ENCODE measurements around the gene P2RX7.
"Not testable (repeated sequence)": the region's sequence is repeated elsewhere in the genome, so short reads cannot be mapped to it uniquely, and the experiment has no call there.

P2RX7 gene

DNA sequence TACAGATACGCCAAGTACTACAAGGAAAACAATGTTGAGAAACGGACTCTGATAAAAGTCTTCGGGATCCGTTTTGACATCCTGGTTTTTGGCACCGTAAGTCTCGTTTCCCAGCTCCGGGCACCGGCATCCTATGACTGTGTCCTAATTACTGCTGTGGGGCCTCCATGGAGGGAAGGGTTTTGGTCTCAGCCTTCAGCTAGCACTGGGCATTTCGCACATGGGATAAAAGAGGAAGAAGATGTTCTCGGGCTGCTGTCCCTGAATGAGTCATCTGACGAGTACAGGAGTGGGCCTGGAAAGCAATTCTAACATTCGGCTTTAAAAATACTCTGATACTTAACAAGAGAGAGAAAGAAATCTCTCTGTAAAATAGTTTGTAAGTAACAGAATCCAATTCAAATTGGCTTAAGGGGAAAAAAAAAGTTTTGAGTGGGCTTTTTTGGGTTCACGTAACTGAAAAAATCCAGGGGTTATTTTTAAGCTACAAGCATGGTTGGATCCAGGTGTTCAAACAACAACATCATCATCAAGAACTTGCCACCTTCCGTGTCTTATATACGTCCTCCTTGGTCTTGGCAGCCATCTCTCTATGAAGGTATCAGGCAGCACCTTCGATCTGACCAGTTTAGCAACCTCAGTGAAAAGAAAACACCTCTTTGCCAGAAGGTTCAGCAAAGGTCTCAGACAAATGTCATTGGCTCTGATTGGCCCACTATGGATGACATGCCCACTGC, 42.9 kb downstream of the P2RX7 start:
- DNase-seq: no peak

DNA sequence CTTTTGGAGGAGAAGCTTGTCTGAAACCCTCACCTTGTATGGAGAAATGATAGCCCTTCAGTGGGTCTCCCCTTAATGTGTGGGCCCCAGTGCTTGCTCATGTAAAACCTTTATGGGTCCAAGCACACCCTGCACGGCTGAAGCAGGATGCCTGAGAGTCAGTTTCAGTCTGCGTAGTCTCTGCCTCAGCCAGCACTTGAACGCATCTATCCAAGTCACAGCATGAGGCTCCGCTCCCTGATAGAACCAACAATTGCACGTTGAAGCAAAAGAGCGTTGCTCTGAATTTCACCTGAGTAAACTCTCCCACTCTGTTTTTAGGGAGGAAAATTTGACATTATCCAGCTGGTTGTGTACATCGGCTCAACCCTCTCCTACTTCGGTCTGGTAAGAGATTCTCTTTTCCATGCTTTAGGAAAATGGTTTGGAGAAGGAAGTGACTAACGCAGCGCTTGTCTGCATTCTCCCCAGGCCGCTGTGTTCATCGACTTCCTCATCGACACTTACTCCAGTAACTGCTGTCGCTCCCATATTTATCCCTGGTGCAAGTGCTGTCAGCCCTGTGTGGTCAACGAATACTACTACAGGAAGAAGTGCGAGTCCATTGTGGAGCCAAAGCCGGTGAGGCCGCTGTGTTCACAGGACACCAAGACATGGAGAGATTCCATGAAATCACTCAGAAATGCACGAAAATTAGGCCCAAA, 44.3 kb downstream of the P2RX7 start:
- no peak for DNase-seq

DNA sequence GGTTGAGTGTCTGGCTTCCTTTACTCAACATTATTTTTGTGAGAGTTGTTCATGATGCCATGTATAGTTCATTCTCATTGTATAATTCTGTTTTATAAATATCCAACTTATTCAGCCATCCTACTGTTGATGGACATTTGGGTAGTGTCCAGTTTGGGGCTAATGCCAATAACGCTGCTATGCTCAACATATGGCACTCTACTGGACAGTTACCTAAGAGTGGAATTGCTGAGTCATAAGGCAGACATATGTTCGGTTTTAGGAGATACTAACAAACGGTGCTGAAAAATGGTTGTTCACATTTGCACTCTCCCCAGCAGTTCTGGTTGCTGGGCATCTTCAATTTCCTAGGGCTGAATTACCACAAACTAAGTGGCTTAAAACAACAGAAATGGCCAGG, 48.5 kb downstream of the P2RX7 start:
- no peak for DNase-seq

DNA sequence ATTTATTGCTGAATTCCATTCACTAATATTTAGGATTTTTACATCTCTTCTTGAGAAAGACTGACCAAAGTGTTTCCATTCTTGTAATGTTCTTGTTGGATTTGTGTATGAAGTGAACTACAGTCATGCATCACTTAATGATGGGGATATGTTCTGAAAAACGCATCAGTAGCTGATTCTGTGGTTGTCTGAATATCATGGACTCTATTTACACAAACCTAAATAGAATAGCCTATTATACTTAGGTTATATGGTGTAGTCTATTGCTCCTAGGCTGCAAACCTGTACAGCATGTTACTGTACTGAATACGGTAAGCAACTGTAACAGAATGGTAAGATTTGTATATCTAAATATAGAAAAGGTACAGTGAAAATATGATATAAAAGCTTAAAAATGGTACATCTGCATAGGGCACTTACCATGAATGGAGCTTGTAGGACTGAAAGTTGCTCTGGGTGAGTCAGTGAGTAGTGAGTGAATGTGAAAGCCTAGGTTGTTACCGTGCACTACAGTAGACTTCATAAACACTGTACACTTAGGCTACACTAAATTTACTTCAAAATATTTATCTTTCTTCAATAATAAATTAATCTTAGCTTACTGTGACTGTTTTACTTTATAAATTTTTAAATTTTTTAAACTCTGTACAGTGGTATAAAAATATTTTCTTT, 49.7 kb downstream of the P2RX7 start:
- DNase-seq: no peak

DNA sequence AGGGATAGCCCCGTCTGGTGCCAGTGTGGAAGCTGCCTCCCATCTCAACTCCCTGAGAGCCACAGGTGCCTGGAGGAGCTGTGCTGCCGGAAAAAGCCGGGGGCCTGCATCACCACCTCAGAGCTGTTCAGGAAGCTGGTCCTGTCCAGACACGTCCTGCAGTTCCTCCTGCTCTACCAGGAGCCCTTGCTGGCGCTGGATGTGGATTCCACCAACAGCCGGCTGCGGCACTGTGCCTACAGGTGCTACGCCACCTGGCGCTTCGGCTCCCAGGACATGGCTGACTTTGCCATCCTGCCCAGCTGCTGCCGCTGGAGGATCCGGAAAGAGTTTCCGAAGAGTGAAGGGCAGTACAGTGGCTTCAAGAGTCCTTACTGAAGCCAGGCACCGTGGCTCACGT, 51.7 kb downstream of the P2RX7 start:
- no peak for DNase-seq

DNA sequence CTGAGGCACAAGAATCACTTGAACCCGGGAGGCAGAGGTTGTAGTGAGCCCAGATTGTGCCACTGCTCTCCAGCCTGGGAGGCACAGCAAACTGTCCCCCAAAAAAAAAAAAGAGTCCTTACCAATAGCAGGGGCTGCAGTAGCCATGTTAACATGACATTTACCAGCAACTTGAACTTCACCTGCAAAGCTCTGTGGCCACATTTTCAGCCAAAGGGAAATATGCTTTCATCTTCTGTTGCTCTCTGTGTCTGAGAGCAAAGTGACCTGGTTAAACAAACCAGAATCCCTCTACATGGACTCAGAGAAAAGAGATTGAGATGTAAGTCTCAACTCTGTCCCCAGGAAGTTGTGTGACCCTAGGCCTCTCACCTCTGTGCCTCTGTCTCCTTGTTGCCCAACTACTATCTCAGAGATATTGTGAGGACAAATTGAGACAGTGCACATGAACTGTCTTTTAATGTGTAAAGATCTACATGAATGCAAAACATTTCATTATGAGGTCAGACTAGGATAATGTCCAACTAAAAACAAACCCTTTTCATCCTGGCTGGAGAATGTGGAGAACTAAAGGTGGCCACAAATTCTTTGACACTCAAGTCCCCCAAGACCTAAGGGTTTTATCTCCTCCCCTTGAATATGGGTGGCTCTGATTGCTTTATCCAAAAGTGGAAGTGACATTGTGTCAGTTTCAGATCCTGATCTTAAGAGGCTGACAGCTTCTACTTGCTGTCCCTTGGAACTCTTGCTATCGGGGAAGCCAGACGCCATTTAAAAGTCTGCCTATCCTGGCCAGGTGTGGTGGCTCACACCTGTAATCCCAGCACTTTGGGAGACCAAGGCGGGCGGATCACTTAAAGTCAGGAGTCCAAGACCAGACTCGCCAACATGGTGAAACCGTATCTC, 52.6 kb downstream of the P2RX7 start:
- DNase-seq: no peak

DNA sequence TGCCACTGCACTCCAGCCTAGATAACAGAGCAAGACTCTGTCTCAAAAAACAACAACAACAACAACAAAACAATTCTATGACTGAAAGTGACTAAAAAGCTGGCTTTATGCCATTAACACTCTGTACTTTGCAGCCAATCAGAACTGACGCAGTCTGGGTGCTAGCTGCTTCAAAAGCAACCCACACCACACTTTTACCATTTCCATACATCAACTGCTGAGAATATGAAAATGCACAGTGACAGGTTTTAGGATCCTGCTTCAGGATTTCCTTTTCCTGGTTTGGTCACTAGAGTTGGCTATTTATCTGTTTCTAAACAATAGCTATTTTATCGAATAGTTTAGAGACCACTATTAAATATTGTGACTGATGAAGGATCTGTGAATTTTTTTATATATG, 54.1 kb downstream of the P2RX7 start:
- DNase-seq: no peak

DNA sequence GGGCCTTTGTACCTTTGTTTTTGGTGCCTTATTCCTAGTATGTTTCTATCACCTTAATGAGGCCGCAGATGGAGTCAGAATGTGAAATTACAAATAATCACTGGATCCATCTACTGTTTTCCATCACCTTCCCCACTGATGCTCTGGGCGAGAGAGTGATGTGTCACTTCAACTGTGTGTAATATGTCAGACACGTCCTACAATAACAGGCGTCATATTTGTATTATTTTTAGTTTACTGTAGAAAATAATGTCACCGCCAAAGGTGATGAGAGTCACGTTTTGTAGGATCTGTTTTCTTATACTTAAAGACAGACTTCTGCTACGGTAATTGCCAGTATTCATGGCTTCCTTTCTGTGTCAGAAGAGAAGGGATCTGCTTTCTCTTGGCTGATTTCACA, 54.8 kb downstream of the P2RX7 start:
- no peak for DNase-seq

DNA sequence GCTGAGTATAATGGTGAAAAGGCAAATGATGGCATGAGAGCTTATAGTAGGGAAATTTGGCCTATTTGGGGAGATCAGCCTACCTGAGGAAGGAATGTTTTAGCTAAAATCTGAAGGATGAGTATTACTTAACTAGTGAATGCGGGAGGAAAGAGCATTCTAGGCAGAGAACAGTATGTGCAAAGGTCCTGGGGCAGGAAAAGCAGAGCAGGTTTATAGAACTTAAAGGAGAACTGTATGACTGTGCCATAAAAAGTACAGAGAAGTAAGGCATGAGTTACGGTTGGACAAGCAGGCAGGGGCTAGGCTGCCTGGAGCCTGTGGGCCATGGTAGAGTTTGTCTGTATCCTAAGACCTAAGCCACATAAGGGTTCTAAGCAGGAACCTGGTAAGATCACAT, 55.6 kb downstream of the P2RX7 start:
- no peak for DNase-seq

DNA sequence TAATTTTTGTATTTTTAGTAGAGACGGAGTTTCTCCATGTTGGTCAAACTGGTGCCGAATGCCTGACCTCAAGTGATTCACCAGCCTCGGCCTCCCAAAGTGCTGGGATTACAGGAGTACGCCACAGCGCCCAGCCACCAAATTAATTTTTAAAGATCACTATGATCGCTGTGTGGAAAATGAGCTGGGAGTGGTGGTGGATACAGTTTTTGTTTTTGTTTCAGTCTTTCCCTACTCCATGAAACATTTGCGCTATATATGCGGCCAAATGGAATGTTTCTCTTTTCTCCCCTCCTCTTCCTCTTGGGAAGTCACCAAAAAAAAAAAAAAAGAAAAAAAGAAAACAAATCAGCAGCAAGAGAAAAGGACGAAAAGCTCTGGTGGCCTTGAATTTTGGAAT, 56.5 kb downstream of the P2RX7 start:
- DNase-seq: no peak

DNA sequence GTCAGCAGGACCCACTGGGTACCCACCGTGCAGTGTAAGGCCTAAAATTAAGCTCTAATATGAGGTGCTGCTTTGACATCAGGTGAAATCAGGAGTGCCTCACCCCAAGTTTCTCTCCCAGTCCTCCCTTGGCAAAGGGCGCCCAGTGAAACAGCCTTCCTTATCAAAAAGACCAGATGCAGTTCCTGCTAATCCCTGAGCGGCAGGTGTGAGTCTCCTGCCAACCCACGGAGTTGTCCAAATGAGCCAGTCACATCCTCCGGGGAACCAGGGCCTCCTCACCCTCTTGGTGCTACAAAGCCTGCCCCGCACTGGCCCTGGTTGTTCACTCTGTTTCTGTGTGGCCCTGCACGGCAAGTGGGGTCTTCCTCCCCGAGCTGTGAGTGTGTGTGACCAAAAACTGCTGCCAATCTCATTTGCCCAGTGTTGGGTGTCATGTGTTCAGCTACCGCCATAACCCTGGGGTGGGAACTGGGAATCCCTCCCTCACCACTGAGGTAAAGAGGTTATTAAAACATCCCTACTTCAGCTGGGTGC, 57.0 kb downstream of the P2RX7 start:
- DNase-seq: no peak

DNA sequence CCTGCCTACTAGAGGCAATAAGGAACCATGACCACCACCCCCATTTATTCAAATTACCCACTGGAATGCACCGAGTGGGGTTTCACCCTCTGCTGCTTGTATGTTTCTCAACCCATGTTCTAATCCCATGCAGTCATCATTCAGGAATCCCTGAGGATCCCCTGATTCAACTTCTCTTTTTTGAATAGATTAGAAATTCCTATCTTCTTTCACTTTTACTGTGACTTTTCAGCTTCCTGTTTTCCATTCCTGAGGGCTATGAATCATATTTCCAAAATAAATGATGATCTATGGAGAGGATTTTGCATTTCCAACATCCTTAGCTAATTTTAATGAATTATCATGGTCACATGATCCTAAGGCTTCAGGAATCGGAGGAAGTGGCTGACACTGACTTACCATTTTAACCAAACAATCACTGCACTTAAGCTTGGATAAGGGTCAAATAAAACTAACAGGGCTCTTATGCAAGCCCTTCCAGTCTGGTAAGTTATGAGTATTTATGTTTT, 57.9 kb downstream of the P2RX7 start:
- no peak for DNase-seq

DNA sequence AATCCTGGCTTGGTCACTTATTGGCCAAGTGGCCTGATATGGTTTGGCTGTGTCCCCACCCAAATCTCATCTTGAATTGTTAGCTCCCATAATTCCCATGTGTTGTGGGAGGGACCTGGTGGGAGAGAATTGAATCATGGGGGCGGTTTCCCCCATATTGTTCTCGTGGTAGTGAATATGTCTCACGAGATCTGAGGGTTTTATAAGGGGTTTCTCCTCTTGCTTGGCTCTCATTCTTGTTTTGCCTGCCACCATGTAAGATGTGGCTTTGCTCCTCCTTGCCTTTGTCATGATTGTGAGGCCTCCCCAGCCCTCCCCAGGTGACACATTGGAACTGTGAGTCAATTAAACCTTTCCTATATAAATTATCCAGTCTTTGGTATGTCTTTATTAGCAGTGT, 58.5 kb downstream of the P2RX7 start:
- no peak for DNase-seq

DNA sequence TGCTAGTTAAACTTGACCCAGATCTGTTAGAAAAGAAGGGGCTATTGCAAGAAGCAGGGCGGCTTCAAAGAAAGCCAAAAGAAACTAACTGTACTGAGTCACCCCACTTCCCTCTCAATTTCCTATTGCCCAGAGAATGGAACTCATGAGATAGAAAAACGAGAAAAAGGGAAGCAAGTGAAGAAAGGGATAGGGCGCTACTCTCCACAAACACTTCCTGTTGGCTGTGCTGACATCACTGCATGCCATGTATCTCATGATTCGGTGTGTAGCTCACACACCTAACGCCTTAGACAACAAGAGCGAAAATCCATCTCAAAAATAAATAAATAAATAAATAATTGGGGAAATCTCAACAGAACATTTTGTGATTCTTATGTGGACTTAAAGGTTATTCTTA, 64.2 kb downstream of the P2RX7 start:
- DNase-seq: no peak

DNA sequence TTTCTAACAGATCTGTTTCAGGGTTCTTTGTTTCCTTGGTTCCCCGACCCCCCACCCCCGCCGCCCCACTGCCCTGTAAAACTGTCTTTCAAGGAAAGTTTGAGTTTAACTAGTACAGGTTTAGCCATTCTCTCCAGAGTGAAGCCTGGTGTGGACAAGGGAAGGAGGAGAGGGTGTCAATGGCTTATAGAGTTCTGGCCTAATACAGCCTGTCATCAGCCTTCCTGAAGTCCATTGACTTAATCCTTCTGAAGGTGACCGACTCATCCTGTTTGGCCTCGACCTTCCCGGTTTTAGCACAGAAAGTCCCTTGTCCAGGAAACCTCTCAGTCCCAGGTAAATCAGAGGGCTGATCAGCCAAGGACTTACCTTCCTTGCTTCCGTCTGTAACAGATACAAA, 66.3 kb downstream of the P2RX7 start:
- no peak for DNase-seq

DNA sequence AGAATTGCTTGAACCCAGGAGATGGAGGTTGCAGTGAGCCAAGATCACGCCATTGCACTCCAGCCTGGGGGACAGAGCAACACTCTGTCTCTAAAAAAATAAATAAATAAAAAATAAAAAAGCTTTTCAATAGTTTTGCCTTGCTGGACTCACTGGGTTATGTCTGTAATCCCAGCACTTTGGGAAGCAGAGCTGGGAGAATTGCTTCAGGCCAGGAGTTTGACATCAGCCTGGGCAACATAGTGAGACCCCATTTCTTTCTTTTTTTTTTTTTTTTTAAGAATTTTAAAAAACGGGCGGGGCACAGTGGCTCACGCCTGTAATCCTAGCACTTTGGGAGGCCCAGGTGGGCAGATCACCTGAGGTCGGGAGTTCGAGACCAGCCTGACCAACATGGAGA, 68.5 kb downstream of the P2RX7 start:
- not testable (repeated sequence) for DNase-seq

DNA sequence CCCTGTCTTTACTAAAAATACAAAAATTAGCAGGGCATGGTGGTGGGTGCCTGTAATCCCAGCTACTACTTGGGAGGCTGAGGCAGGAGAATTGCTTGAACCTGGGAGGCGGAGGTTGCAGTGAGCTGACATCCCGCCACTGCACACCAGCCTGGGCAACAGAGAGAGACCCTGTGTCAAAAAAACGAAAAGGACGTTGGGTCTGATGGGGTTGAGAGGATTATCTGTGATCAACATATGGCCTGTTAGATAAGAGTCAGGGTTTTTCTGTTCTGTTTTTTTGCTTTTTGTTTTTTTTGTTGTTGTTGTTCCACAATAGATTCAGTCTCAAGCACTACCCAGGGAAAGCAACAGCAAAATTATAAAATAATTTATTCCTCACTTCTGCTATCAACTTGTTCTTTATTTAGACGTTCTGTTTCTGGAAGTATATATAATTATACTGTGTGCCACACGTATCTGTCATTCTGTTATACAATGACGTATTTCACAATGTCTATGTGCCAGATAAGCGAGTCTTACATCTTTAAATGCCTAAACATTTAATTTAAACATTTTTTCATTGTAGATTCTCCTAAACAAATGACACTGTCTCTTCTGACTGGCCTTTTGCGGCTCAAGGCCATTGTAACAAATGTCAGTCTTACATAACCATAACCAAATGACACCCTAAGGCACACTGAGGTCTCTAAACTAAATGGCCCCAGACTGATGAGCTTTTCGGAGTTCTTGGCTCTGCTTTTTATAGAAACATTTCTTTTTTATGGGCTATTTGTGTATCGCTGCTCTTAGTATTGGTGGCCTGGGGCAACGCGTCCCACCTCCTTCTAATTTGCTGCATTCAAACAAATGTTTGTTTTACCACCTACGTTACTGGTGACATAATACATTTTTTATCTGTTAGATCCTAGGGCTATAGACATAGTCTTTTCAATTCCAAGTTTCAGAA, 70.0 kb downstream of the P2RX7 start:
- no peak for DNase-seq

DNA sequence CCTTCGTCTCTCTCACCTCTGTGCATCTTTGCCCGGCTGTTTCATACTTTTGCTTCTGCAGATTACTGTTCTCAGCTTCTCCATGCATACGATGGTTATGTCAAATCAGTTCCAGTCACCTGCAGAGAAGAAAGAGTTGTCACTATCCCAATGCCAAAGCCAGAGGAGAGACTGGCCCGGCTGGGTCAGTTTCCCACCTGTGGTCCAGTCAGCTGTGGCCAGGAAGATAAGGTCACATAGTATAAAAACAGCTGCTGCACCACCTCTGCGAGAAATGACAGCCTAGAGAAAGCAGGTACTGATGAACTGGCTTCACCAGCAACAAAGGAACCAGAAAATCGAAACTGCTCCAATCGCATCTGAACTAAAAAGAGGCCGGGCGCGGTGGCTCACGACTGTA, 70.8 kb downstream of the P2RX7 start:
- no peak for DNase-seq

DNA sequence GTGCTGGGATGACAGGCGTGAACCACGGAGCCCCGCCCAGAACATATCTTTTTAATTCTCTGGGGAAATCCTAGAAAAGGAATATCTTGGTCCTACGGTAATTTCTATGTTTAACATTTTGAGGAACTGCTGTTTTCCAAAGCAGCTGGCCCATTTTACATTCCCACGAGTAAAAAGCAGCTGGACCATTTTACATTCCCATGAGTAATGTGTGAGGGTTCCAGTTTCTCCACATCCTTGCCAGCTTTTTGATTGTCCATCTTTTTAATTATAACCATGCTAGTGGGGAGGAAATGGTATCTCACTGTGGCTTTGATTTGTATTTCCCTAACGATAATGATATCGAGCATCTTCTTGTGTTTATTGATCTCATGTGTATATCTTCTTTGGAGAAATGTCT, 72.8 kb downstream of the P2RX7 start:
- no peak for DNase-seq

DNA sequence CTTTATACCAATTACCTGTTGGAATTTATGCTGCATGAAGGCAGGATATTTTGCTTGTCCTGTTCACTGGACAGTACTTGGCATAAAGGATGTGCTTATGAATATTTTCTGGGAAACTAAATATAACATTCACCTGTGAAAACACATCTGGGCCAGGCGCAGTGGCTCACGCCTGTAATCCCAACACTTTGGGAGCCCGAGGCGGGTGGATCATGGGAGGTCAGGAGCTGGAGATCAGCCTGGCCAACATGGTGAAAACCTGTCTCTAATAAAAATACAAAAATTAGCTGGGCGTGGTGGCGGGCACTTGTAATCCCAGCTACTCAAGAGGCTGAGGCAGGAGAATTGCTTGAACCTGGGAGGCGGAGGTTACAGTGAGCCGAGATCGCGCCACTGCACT, 75.9 kb downstream of the P2RX7 start:
- not testable (repeated sequence) for DNase-seq

DNA sequence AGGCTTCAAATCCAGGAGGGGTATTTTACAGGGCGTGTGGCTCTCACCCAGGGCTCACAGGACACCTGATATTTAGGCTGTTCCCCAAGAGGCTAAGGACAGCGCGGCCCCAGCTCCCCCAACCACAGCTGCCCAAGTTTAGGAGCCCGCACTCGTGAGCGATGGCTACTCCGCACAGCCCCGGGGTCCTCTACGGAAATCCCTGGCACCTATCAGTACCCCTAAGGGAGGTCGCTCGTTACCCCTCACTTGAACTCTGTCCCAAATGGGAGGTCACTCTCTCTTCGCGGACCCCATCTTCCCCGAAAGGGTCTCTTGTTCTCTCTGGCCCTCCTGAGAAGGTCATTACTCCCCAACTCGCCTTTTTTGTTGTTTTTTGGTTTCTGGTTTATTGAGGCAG, 76.5 kb downstream of the P2RX7 start:
- no peak for DNase-seq

Measured in NCI-H1092 (cell line).